ENCODE data around the gene FOXO6.

The FOXO6 gene

GRCh38 chr1:41386196-41386663, 25.0 kb downstream of the FOXO6 start:
- no peak for DNase-seq

- no peak for DNase-seq
Observed at GRCh38 chr1:41387667-41388091, 26.4 kb downstream of the FOXO6 start.

DNA sequence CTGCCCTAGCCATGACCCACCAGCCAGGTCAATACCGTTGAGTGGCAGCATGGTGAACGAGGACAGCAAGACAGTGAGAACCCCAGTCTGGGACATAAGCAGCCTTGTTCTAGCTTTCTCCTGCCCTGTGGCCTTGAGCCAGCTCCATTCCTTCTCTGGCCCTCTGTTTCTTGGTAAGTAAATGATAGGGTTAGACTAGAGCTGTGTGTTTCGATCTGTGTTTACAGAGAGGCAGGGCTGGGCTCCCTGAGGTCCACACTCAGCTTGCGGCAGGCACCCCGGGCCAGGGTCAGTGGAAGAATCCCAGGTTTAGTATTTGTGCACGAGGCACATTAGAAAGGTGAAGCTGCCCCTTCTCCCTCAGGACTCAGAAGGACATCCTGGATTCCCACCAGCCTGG, 27.3 kb downstream of the FOXO6 start:
- DNase-seq = no peak

- no peak for DNase-seq
Observed at GRCh38 chr1:41389009-41389408, 27.8 kb downstream of the FOXO6 start.

- DNase-seq = no peak
Observed at GRCh38 chr1:41390166-41390565, 28.9 kb downstream of the FOXO6 start.

DNA sequence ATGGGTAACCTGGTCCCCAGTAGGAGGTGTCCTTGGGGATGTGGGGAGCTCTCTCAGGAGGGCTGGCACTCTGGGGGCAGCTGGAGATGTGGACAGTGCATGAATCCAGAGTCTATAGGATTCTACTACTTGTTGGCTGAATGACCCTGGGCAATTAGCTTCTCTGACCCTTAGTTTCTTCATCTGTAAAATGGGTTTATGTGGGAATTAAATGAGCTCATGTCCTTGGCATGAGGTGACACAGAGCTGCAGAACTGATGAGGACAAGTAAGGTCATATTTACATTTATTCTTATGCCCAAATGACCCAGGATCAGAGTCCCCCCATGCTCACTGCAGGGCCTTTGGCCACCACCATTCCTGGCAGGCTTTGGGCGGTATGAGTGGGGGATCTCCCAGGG, 29.3 kb downstream of the FOXO6 start:
- DNase-seq = no peak

GRCh38 chr1:41391834-41392527, 30.7 kb downstream of the FOXO6 start:
- DNase-seq = no peak

GRCh38 chr1:41392528-41392924, 31.3 kb downstream of the FOXO6 start:
- no peak for DNase-seq

DNA sequence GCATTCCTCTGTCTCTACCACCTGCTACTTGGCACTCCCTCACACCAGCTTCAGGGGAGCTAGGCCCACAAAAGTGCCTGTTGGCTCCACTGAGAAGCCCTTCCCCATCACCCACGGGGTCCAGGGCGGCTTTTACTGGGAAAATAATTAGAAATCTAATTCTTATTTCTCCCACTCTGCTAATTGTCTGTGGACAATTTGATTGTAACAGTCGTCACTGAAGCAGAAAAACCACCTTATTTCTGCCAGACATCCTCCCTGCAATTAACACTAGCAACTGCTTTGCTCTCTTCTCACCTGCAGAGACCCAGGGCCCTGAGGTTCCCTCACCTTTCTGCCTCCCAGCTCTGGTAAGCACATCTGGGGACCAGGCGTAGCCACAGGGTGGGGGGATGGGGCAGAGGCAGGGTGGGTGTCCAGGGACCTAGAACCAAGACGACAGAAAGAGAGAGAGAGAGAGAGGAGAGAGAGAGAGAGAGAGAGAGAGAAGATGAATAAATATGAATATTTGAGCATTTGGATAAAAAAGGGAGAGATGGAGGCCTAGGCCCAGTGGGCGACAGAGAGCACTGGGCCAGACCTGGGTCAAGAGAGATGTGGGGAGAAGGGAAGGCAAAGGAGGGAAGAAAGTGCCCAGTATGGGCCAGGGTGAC, 32.6 kb downstream of the FOXO6 start:
- DNase-seq = no peak

DNA sequence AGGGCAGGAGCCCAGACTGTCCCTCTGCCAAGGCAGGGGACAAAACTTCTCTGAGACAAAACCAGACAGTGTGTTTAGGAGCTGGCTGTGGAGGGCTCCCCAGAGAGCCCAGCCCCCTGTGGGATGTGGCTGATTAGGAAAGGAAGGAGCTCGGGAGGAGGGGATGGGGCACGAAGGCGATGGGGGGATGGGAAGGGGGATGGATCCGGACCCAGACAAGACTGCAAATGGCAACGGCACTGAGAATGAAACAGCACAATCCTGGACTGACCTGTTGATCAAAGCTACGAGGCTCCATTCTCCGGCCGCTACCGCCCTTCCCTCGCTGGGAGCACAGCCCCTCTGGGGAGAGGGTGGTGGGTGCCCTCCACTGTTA, 33.1 kb downstream of the FOXO6 start:
- no peak for DNase-seq

DNA sequence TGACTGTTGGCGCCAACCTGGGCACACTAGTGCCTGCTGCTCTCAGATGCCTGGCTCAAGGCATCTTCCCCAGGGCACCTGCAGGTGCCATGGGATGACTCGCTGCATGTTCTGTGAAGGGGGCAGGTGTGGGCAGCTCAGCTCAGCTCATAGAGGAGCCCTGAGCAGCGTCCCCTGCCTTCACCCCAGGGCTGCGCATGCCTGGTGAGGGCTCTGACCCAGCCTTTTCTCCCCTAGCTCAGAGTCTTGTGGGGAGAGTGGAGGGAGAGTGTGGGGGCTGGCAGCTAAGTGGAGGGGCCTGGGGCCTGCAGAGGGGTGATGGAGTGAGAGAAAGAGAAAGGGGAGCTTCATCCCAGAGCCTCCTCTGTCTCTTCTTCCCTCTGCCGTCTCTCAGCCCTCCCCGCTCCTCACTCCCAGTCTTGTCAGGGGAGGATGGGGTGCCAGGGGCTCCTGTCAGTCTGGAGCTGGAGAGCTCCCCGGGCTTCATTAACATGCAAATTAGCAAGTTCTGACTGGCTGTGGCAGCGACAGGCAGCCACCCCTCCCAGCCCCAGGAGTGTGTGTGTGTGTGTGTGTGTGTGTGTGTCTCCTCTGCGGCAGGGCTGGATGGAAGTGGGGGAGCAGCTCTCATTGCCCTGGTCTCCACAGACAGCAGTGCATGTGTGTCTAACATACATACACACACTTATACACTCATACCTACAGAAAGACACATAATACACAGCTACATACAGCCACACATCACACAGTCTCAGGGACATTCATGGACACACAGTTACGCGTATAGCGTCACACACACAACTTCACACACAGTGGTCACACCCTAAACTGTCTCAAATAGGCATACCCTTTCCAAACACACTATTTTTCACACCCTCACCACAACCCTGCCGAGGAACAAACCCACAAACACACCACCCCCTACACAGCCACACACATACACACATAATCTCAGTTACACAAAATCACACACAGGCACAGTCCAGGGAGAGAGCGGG, 34.0 kb downstream of the FOXO6 start:
- DNase-seq = no peak

DNA sequence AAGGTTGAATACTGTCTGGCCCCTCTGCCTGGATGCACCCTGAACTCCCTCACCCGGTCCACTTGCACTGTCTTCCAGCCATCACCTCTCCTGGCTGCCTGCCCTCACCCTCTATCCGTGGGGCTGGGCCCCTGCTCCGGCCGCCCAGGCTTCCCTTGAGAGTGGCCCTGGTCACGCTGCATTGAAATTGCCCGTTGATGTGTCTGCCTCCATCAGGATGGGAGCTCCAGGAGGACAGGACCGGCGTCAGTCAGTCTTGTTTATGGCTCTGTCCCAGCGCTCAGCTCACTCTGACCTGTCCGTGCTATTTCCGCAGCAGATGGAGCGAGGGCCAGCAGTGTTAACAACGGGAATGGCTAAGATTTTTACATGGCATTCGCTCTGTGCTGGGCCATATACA, 34.9 kb downstream of the FOXO6 start:
- DNase-seq = no peak

DNA sequence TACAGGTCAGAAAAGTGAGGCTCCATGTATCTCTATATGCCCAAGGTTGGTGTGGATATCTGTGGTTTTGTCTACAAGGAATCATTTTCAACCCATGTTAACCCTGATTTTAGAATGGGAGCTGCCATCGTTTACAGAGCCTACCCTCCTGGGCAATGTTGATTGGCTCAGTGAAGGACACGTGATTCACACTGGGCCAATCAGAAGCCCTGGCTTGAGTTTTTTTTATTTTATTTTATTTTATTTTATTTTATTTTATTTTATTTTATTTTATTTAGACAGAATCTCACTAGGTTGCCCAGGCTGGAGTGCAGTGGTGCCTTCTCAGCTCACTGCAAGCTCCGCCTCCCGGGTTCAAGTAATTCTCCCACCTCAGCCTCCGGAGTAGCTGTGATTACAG, 35.8 kb downstream of the FOXO6 start:
- no peak for DNase-seq

DNA sequence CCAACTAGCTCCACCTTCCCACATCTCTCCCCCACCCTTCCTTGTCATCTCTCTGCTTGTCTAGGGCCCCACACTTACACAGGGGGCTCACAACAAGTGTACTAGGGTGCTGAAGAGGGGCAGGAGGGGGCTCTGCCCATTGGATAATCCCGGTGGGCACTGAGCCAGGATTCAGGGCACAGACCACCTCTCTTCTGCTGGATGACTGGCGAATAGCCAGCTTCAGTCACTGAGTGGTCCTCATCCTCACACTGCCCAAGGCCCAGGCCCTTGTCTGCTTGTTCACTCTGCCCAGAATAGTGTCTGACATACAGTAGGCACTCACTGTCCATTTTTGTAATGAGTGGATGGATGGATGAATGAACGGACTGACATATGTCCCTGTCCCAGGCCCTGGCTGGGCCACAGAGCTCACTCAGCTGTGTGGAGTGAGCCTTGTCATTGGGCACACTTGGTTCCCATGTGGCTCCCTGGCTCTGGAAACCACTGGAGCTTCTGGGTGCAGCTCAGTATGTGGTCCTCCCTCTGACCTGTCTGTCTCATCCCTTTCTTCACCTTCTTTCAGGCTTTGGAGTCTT, 36.6 kb downstream of the FOXO6 start:
- no peak for DNase-seq

DNA sequence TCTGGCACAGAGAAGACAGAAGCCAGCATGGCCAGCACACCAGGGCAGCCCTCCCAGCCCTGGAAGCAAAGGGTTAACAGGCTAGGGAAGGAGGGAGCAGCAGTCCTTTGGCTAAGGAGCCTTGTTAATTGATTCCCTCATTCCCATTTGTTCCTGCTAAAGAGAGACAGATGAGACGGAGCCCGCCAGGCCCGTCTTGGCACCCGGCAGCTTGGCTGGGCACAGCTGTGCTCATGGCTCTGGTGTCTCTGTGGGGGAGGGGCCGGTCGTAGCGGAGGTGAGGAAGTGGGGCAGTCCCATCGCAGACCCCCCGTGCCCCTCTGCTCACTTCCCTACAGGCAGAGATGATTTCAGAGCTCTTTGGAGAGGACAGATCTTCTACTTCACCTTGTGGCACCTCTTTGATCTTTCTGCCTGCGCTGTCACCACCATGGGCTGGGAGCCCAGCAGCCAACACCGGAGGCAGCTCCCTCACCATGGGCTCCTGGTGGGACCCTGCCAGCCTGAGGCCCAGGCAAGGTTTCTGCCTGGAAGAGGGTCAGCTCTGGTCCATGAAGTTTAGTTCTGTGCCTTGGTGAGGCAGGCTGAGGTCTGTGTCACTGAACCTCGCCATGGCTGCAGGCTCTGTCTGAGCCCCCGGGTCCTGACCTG, 38.0 kb downstream of the FOXO6 start:
- no peak for DNase-seq

GRCh38 chr1:41400225-41400624, 39.0 kb downstream of the FOXO6 start:
- DNase-seq = no peak

DNA sequence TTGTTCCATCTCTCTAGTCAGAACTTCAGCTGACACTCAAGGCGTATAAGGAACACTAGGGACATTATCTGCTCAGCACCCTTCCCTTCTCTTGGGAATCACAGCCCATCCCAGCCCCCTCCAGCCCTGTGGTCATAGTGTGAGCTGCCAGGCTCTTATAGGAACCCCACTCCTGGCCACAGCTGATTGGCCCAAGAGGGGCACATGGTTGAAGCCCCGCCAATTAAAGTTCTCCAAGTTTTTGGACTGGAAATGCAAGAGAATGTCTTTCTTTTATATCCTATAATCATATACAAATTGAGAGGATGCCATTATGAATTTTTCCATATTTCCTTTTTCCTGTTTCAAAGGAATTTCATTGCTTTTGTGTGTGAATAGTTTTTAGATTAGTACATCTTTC, 40.7 kb downstream of the FOXO6 start:
- no peak for DNase-seq

- DNase-seq = peak in 1 of 5 donors; percentile 9
Observed at GRCh38 chr1:41404308-41404761, 43.1 kb downstream of the FOXO6 start.

DNA sequence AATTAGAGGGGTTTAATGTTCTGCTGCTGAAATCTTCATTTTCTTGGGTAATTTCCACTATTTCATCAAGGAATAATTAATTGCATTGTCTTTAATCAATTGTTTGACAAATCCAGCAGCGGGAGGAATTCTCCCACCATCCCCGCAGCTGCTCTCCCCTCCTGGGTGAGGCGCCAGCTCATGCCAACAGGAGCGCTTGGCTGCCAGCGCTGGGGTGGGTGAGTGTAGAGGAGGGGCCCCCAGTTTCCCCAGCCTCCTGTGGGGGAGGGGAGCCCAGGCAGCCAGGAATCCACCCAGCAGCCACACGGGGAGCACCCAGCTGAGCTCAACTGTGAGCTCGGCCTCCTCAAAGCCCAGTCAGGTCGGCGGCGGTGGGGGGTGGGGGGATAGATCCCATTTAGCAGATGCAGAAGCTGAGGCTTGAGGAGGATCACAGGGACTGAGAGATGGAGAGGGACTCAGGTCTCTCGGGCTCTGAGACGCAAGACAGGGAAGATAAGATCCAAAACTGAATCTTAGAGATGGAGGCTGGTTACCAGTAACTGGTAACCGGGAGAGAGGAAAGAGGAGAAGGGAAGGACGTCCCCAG, 46.5 kb downstream of the FOXO6 start:
- DNase-seq = no peak

- DNase-seq = no peak
Observed at GRCh38 chr1:41408691-41409090, 47.5 kb downstream of the FOXO6 start.

DNA sequence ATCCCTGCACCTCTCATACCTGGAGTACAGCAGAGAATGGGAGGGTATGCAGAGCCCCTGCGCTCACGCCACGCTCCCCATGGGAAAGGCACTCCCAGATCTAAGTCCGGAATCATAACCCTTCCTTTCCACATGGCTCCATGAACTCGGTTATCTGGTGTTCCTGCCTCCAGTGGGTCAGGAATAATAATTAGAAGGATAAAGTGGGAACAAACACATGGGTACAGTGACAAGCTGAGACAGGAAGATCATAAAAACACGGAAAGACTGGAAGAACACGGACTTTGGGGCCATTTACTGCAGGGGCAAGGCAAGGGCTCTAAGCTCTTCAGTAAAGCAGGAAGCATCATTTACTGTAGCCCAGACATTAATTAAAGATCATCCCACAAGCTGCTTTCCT, 48.6 kb downstream of the FOXO6 start:
- no peak for DNase-seq

- DNase-seq = no peak
Observed at GRCh38 chr1:41410462-41410861, 49.2 kb downstream of the FOXO6 start.
